Tibial nerve (tissue), 4 donors: ENCODE measurements around the gene CEP135. TPM values are rescaled to one million over a fixed set of nuclear protein-coding genes. Genes with fewer than 3 reads are reported as not detected.

Experiments used
- DNase-seq, 2 donors: peaks; one replicate each; pipeline ENCODE4 v3.0.0-alpha.2; 2019; ENCODE audit warnings: low spot score in 2 of 2
- H3K27ac ChIP-seq, 4 donors: fragments of 200-600 bp; sonication (generic) in 3 of 4; one replicate each; pipeline ENCODE4 v1.5.1; 2017 to 2019; ENCODE audit warnings: mild to moderate bottlenecking in 1 of 4
- H3K27me3 ChIP-seq, 2 donors: fragments of 200-600 bp; sonication (generic) in 1 of 2; one replicate each; pipeline versions ENCODE4 v1.5.1 to v1.6.0; 2017 to 2019
- H3K36me3 ChIP-seq, 3 donors: fragments of 200-600 bp; sonication (generic); one replicate each; pipeline ENCODE4 v1.5.1; 2018 to 2019
- H3K4me1 ChIP-seq, 4 donors: fragments of 200-600 bp; sonication (generic) in 3 of 4; one replicate each; pipeline ENCODE4 v1.5.1; 2017 to 2019
- H3K4me3 ChIP-seq, 4 donors: fragments of 200-600 bp; sonication (generic) in 3 of 4; one replicate each; pipeline ENCODE4 v1.5.1; 2017 to 2019; ENCODE audit warnings: mild to moderate bottlenecking in 1 of 4, moderate library complexity in 1 of 4
- H3K9me3 ChIP-seq, 4 donors: fragments of 200-600 bp; sonication (generic) in 3 of 4; one replicate each; pipeline ENCODE4 v1.5.1; 2017 to 2019
- EP300 ChIP-seq, 2 donors: sonication (generic); formaldehyde crosslinking; IDR thresholded peaks; one replicate each; pipeline ENCODE4 v1.6.1; 2017; ENCODE audit warnings: antibody characterized with exemption in 2 of 2, mild to moderate bottlenecking in 1 of 2
- POLR2A ChIP-seq, 2 donors: fragments of 450-650 bp; IDR thresholded peaks; one replicate each; pipeline ENCODE4 v1.6.1; 2017; ENCODE audit warnings: antibody characterized with exemption in 2 of 2, mild to moderate bottlenecking in 2 of 2, moderate library complexity in 2 of 2
- WGBS, 2 donors: methylation state at CpG; one replicate each; pipeline ENCODE4 v1.1.5; 2018; 5-methylcytosine and 5-hydroxymethylcytosine counted together
- total RNA-seq, 4 donors: library from RNA; depleted of rRNA; stranded (reverse); fragments of >200 nt; gene quantifications; one replicate each; pipeline ENCODE4 v1.1.0, GENCODE V29; 2016
- TF ChIP-seq, protein P1 (sequence below), 5 experiments: fragments of 200-600 bp in 3 of 5; fragments of 450-650 bp in 2 of 5; sonication (generic) in 3 of 5; IDR thresholded peaks; one replicate each; pipeline ENCODE4 v1.5.1; 2016 to 2019; ENCODE audit warnings: antibody characterized with exemption in 5 of 5, mild to moderate bottlenecking in 3 of 5, moderate library complexity in 2 of 5

CEP135 gene
- total RNA-seq, 4 donors from 2014 or later: 3.5 to 9.6 (median 8.9) TPM

DNA sequence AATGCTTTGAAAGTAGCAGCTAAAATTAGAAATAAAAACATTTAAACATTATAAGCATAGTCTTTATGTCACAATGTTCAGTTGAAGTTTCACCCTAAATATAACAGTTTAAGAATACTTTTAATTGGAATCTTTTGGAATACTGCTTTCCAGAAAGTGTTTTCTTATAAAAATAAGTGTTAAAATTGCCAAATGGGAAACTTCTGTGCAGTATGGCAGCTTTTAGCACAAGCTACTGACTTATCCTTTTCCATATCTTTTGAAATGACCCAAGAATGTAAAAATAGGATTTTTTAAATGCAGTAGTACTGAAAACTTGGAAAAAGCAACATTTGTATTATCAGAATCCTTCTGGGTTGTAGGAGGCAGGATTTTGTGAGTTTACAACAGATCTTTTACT is 34.2 kb downstream of the CEP135 start:
- DNase-seq: no peak
- H3K9me3 ChIP-seq: no peaks in the 10 kb centered on the region
- TF ChIP-seq, protein P1, sequence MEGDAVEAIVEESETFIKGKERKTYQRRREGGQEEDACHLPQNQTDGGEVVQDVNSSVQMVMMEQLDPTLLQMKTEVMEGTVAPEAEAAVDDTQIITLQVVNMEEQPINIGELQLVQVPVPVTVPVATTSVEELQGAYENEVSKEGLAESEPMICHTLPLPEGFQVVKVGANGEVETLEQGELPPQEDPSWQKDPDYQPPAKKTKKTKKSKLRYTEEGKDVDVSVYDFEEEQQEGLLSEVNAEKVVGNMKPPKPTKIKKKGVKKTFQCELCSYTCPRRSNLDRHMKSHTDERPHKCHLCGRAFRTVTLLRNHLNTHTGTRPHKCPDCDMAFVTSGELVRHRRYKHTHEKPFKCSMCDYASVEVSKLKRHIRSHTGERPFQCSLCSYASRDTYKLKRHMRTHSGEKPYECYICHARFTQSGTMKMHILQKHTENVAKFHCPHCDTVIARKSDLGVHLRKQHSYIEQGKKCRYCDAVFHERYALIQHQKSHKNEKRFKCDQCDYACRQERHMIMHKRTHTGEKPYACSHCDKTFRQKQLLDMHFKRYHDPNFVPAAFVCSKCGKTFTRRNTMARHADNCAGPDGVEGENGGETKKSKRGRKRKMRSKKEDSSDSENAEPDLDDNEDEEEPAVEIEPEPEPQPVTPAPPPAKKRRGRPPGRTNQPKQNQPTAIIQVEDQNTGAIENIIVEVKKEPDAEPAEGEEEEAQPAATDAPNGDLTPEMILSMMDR (IDR thresholded peaks at IDR 0.05): no peak
- TF ChIP-seq EP300 (IDR thresholded peaks at IDR 0.05) (no peak), POLR2A (IDR thresholded peaks at IDR 0.05) (no peak)
- no peak overlapping the region for H3K27ac ChIP-seq
- H3K27me3 ChIP-seq: no peaks in the 10 kb centered on the region
- H3K36me3 ChIP-seq: peaks cover 0 to 58% (median 4%) of the 10 kb centered on the region in 3 donors
- no peaks in the 10 kb centered on the region for H3K4me1 ChIP-seq
- H3K4me3 ChIP-seq: no peak overlapping the region

DNA sequence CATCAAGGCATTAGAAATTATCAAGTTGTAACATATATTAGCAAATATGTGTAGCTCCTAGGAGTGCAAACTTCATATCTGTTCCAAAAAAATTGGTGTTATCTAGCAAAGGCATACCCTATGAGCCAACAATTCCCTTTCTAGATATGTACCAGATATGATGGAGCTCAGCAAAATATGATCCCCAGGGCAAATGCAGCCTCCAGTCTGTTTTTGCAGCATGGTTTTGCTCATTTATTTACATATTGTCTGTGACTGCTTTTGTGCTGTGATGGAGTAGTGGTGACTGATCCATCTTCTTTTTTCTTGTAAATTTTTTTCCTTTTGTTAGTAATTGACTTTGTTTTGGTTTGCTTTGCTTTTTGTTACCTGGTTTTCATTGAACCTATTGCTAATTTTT is 41.0 kb downstream of the CEP135 start:
- Histone ChIP-seq H3K4me3 (no peak overlapping the region), H3K9me3 (no peaks in the 10 kb centered on the region), H3K27ac (no peak overlapping the region), H3K36me3 (peaks cover 0 to 26% (median 4%) of the 10 kb centered on the region in 3 donors), H3K27me3 (no peaks in the 10 kb centered on the region), H3K4me1 (no peaks in the 10 kb centered on the region)
- TF ChIP-seq, protein P1 (IDR thresholded peaks at IDR 0.05): no peak
- TF ChIP-seq EP300 (IDR thresholded peaks at IDR 0.05) (no peak), POLR2A (IDR thresholded peaks at IDR 0.05) (no peak)
- no peak for DNase-seq

DNA sequence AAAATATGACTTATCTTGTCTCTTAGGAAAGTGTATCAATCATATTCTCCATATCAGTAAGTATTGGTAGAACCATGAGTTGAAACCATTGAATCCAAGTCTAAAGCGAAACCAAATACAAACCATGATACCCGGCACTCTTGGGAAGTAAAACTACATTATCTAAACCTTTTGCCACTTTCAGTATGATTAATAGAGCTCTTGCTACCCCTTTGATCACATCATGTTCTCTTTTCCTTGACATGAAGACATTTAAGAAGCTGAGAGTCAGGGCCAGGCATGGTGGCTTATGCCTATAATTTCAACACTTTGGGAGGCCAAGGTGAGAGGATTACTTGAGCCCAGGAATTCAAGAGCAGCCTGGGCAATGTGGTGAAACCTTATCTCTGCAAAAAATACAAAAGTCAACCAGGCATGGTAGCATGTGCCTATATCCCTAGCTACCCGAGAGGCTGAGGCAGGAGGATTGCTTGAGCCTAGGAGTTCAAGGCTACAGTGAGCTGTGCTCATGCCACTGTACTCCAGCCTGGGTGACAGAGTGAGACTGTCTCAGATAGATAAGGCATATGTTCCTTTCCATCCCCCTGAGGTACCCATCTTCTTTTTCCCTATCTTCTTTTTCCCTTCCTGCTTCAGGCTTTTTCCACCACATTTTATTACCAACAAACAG is 45.4 kb downstream of the CEP135 start:
- no peaks in the 10 kb centered on the region for H3K9me3 ChIP-seq
- no peak overlapping the region for H3K27ac ChIP-seq
- no peak for DNase-seq
- WGBS, 2 donors: 90 to 92% methylated on average over 3 of the region's 3 CpGs
- TF ChIP-seq EP300 (IDR thresholded peaks at IDR 0.05) (no peak), POLR2A (IDR thresholded peaks at IDR 0.05) (no peak)
- TF ChIP-seq, protein P1 (IDR thresholded peaks at IDR 0.05): no peak
- no peak overlapping the region for H3K4me3 ChIP-seq
- peaks cover 0 to 36% (median 0%) of the 10 kb centered on the region in 3 donors for H3K36me3 ChIP-seq
- H3K27me3 ChIP-seq: no peaks in the 10 kb centered on the region
- no peaks in the 10 kb centered on the region for H3K4me1 ChIP-seq

DNA sequence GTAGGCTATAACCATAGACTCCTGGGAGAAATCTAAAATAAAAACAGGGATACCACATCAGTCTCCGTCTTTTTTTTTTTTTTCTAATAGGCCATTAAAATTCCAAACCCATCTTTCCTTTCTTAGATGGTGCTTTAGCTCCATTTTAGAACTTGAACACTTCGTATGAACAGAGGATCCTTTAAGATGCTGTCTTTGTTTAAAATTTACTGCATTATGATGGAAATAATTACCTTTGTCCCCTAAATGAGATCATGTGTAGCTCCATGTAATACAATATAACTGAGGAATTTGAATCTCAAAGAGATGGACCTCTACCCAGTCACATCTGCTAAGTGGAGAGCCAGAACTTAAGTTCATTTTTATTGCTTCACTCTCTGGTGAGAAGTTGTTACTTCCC is 47.9 kb downstream of the CEP135 start:
- Histone ChIP-seq H3K4me1 (no peaks in the 10 kb centered on the region), H3K9me3 (no peaks in the 10 kb centered on the region), H3K27ac (no peak overlapping the region), H3K4me3 (no peak overlapping the region), H3K36me3 (peaks cover 0 to 59% (median 6%) of the 10 kb centered on the region in 3 donors), H3K27me3 (no peaks in the 10 kb centered on the region)
- no peak for DNase-seq
- 65 to 67% methylated on average over 2 of the region's 2 CpGs for WGBS, 2 donors
- no peak for TF ChIP-seq EP300 (IDR thresholded peaks at IDR 0.05)
- no peak for TF ChIP-seq POLR2A (IDR thresholded peaks at IDR 0.05)
- TF ChIP-seq, protein P1 (IDR thresholded peaks at IDR 0.05): no peak

DNA sequence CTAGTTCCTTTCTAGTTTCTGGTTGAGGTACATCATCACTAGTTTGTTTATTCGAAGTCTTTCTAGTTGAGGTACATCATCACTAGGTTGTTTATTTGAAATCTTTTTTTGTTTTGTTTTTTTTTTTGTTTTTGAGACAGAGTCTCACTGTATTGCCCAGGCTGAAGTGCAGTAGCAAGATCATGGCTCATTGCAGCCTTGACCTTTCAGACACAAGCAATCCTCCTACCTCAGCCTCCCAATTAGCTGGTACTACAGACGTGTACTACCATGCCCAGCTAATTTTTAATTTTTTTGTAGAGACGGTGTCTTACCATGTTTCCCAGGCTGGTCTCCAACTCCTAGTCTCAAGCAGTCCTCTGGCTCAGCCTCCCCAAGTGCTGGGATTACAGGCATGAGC is 54.9 kb downstream of the CEP135 start:
- 94 to 97% methylated on average over 3 of the region's 3 CpGs for WGBS, 2 donors
- peaks cover 0 to 90% (median 14%) of the 10 kb centered on the region in 3 donors for H3K36me3 ChIP-seq

More for the DNA sequence above, 54.9 kb downstream of the CEP135 start:
- Histone ChIP-seq H3K4me3 (no peak overlapping the region), H3K9me3 (no peaks in the 10 kb centered on the region), H3K27me3 (no peaks in the 10 kb centered on the region), H3K4me1 (no peaks in the 10 kb centered on the region), H3K27ac (no peak overlapping the region)
- no peak for TF ChIP-seq EP300 (IDR thresholded peaks at IDR 0.05)
- TF ChIP-seq POLR2A (IDR thresholded peaks at IDR 0.05): no peak
- TF ChIP-seq, protein P1 (IDR thresholded peaks at IDR 0.05): no peak
- no peak for DNase-seq
